ENCODE data around the gene TUBA8.

DNA sequence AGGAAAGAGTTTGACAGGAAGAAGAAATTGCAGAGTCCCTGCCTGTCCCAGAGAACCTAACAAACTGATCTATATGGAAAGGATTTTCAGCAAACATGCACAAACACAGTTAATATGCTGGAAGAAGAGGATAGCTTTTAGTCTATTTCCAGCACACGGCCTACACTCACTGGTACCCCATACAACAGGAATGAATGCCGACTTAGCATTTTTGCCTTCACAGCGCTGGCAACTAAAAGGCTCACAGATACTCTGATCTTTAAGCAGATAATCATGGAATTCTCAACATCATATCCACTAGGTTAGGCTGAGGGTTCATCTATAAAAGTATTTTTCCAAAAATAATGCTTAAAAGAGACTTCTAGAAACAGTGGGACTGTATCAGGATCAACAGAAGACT lies 9.8 kb upstream of the TUBA8 start:
- TF ChIP-seq POLR2A (IDR thresholded peaks at IDR 0.05) (no peak), POLR2AphosphoS5 (IDR thresholded peaks at IDR 0.05) (no peak)
- TF ChIP-seq, protein P1, sequence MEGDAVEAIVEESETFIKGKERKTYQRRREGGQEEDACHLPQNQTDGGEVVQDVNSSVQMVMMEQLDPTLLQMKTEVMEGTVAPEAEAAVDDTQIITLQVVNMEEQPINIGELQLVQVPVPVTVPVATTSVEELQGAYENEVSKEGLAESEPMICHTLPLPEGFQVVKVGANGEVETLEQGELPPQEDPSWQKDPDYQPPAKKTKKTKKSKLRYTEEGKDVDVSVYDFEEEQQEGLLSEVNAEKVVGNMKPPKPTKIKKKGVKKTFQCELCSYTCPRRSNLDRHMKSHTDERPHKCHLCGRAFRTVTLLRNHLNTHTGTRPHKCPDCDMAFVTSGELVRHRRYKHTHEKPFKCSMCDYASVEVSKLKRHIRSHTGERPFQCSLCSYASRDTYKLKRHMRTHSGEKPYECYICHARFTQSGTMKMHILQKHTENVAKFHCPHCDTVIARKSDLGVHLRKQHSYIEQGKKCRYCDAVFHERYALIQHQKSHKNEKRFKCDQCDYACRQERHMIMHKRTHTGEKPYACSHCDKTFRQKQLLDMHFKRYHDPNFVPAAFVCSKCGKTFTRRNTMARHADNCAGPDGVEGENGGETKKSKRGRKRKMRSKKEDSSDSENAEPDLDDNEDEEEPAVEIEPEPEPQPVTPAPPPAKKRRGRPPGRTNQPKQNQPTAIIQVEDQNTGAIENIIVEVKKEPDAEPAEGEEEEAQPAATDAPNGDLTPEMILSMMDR (IDR thresholded peaks at IDR 0.05): no peak
